IPS-18a (cell line): ENCODE measurements around the gene LCNL1.

Experiments used
- H3K27ac ChIP-seq: one replicate; pipeline ENCODE4 v1.5.1; 2013; ENCODE audit warnings: low read length
- H3K27me3 ChIP-seq: one replicate; pipeline ENCODE4 v1.6.1; 2013; ENCODE audit warnings: mild to moderate bottlenecking, low read length; ENCODE audit not compliant: control insufficient read depth, insufficient read depth
- H3K36me3 ChIP-seq: one replicate; pipeline ENCODE4 v1.6.1; 2013; ENCODE audit warnings: low read depth, low read length; ENCODE audit not compliant: control insufficient read depth
- H3K4me1 ChIP-seq: one replicate; pipeline ENCODE4 v1.6.1; 2013; ENCODE audit warnings: low read depth, low read length; ENCODE audit not compliant: control insufficient read depth
- H3K4me3 ChIP-seq: one replicate; pipeline ENCODE4 v1.5.1; 2013; ENCODE audit warnings: low read length
- H3K9ac ChIP-seq: one replicate; pipeline ENCODE4 v1.6.1; 2013; ENCODE audit warnings: mild to moderate bottlenecking, low read length, moderate library complexity
- H3K9me3 ChIP-seq: one replicate; pipeline ENCODE4 v1.6.1; 2013; ENCODE audit warnings: low read depth, low read length; ENCODE audit not compliant: control insufficient read depth

Gene LCNL1

GRCh38 chr9:136973618-136974617 lies 8.9 kb upstream of the LCNL1 start:
- H3K4me3 ChIP-seq, result no peak overlapping the region
- H3K27ac ChIP-seq, result no peak overlapping the region
- H3K9me3 ChIP-seq, result no peaks in the 10 kb centered on the region
- peaks cover 3% of the 10 kb centered on the region for H3K4me1 ChIP-seq
- no peak overlapping the region for H3K9ac ChIP-seq
- H3K36me3 ChIP-seq, result no peaks in the 10 kb centered on the region
- peaks cover 4% of the 10 kb centered on the region for H3K27me3 ChIP-seq

- H3K4me1 ChIP-seq, result peaks cover 3% of the 10 kb centered on the region
- no peak overlapping the region for H3K27ac ChIP-seq
Observed at GRCh38 chr9:136974817-136975535, 7.8 kb upstream of the LCNL1 start.

GRCh38 chr9:136975644-136976043 lies 7.1 kb upstream of the LCNL1 start:
- H3K4me1 ChIP-seq, result peaks cover 3% of the 10 kb centered on the region
- H3K27ac ChIP-seq, result no peak overlapping the region
- no peak overlapping the region for H3K9ac ChIP-seq
- H3K9me3 ChIP-seq, result no peaks in the 10 kb centered on the region
- H3K4me3 ChIP-seq, result no peak overlapping the region
- peaks cover 4% of the 10 kb centered on the region for H3K27me3 ChIP-seq
- no peaks in the 10 kb centered on the region for H3K36me3 ChIP-seq

More at GRCh38 chr9:136974817-136975535, 7.8 kb upstream of the LCNL1 start:
- H3K9me3 ChIP-seq, result no peaks in the 10 kb centered on the region
- no peak overlapping the region for H3K9ac ChIP-seq
- H3K4me3 ChIP-seq, result no peak overlapping the region
- peaks cover 4% of the 10 kb centered on the region for H3K27me3 ChIP-seq
- H3K36me3 ChIP-seq, result no peaks in the 10 kb centered on the region

- Histone ChIP-seq H3K9me3 (no peaks in the 10 kb centered on the region), H3K9ac (no peak within 1 kb of the TSS), H3K4me1 (peaks cover 3% of the 10 kb centered on the region), H3K27ac (no peak within 1 kb of the TSS), H3K4me3 (peak within 1 kb of the TSS; percentile 58), H3K27me3 (peaks cover 4% of the 10 kb centered on the region), H3K36me3 (no peaks in the 10 kb centered on the region)
Observed at GRCh38 chr9:136977223-136977622, 5.6 kb upstream of the LCNL1 start, which contains the start of gene PTGDS. Gene PTGDS (plus strand): TSS chr9:136977504. CDS start chr9:136977579, 75 bp downstream.

- Histone ChIP-seq H3K9me3 (no peaks in the 10 kb centered on the region), H3K4me3 (peak overlapping the region; percentile 58), H3K27me3 (peaks cover 4% of the 10 kb centered on the region), H3K36me3 (no peaks in the 10 kb centered on the region), H3K27ac (no peak overlapping the region), H3K9ac (no peak overlapping the region), H3K4me1 (peaks cover 3% of the 10 kb centered on the region)
Observed at GRCh38 chr9:136977649-136978072, 5.1 kb upstream of the LCNL1 start.

GRCh38 chr9:136978073-136978864 lies 4.5 kb upstream of the LCNL1 start:
- Histone ChIP-seq H3K4me3 (peak overlapping the region; percentile 58), H3K4me1 (peaks cover 3% of the 10 kb centered on the region), H3K36me3 (no peaks in the 10 kb centered on the region), H3K9me3 (no peaks in the 10 kb centered on the region), H3K9ac (no peak overlapping the region), H3K27ac (no peak overlapping the region), H3K27me3 (peaks cover 4% of the 10 kb centered on the region)

GRCh38 chr9:136978865-136979544 lies 3.8 kb upstream of the LCNL1 start:
- H3K9me3 ChIP-seq, result no peaks in the 10 kb centered on the region
- peaks cover 7% of the 10 kb centered on the region for H3K27me3 ChIP-seq
- peaks cover 3% of the 10 kb centered on the region for H3K4me1 ChIP-seq
- H3K9ac ChIP-seq, result no peak overlapping the region
- no peak overlapping the region for H3K4me3 ChIP-seq
- no peak overlapping the region for H3K27ac ChIP-seq
- no peaks in the 10 kb centered on the region for H3K36me3 ChIP-seq

GRCh38 chr9:136979769-136980587 lies 2.8 kb upstream of the LCNL1 start:
- Histone ChIP-seq H3K27me3 (peaks cover 17% of the 10 kb centered on the region), H3K36me3 (no peaks in the 10 kb centered on the region), H3K4me1 (peaks cover 3% of the 10 kb centered on the region), H3K9ac (no peak overlapping the region), H3K27ac (no peak overlapping the region), H3K4me3 (no peak overlapping the region), H3K9me3 (no peaks in the 10 kb centered on the region)

- no peaks in the 10 kb centered on the region for H3K9me3 ChIP-seq
- H3K4me3 ChIP-seq, result no peak overlapping the region
- H3K27ac ChIP-seq, result no peak overlapping the region
- no peak overlapping the region for H3K9ac ChIP-seq
- no peaks in the 10 kb centered on the region for H3K36me3 ChIP-seq
- H3K27me3 ChIP-seq, result peaks cover 26% of the 10 kb centered on the region
- peaks cover 3% of the 10 kb centered on the region for H3K4me1 ChIP-seq
Observed at GRCh38 chr9:136980669-136981478, 1.9 kb upstream of the LCNL1 start.
